HG02870 (cell line): Measurements from ENCODE around the gene NKD2.

Source experiments
- ATAC-seq: cut with Tn5 transposase; IDR thresholded peaks from one replicate; pipeline ENCODE4 v1.9.1; 2021; ENCODE audit warnings: mild to moderate bottlenecking, moderate library complexity; ENCODE audit not compliant: unreplicated experiment

The NKD2 gene

GRCh38 chr5:1086137-1086536, 77.5 kb downstream of the NKD2 start:
- no peak for ATAC-seq

- no peak for ATAC-seq
These were observed 78.3 kb downstream of the NKD2 start for GRCh38 chr5:1086871-1087270.

DNA sequence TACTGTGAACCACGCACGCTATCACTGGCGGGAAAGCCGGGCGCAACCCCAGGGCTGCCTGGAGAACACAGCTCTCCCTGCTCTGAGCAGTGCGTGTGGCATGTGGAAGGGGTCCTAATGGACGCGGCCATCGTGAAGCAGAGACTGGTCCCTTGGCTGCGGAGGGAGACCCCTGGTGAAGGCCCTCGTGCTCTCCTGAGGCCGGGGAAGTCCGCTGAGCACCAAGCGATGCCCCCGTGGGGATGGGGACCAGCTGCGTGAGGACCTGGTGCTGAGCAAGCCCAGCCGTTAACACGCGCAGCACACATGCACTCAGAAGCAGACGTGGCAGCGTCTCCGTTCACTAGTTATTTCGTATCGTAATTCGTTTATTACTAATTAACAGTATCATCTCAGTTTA, 78.8 kb downstream of the NKD2 start:
- ATAC-seq = no peak

DNA sequence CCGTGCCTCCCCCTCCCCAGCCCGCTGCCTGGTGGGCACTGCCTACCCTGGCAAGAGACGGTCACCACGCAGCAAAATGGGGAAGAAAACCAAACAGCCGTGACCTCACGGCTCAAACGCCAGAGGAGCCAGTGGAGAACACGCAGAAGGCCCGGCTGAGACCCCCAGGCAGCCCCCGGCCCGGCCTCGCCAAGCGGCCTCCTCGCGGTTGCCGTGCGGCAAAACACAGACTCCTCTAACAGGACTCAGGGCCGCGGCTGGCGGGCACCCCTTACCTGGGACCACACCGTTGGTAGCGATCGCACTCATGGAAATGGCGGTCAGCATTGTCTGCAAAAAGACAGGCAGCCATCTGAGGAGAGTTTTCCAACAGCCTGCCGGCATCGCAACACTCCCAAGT, 79.4 kb downstream of the NKD2 start:
- no peak for ATAC-seq
